B cell (primary cell): ENCODE results near the gene CARD9.

Experiments
- CTCF ChIP-seq: fragments of 200-600 bp; IDR thresholded peaks from one replicate; pipeline ENCODE4 v1.8.0; 2022; ENCODE audit warnings: antibody characterized with exemption, mild to moderate bottlenecking
- EZH2 ChIP-seq: IDR thresholded peaks from 2 replicates; pipeline ENCODE4 v1.6.1; 2012; ENCODE audit warnings: borderline replicate concordance, low read depth, mild to moderate bottlenecking, moderate library complexity, low read length; ENCODE audit not compliant: insufficient read depth, poor library complexity, severe bottlenecking

- TF ChIP-seq EZH2 (no peak), CTCF (no peak)
These were observed 54.7 kb downstream of the CARD9 start for GRCh38 chr9:136318776-136319241.
